ENCODE measurements around the gene ZNF771.

ZNF771 gene

GRCh38 chr16:30399435-30400186 lies 7.8 kb upstream of the ZNF771 start:
- DNase-seq = no peak

DNA sequence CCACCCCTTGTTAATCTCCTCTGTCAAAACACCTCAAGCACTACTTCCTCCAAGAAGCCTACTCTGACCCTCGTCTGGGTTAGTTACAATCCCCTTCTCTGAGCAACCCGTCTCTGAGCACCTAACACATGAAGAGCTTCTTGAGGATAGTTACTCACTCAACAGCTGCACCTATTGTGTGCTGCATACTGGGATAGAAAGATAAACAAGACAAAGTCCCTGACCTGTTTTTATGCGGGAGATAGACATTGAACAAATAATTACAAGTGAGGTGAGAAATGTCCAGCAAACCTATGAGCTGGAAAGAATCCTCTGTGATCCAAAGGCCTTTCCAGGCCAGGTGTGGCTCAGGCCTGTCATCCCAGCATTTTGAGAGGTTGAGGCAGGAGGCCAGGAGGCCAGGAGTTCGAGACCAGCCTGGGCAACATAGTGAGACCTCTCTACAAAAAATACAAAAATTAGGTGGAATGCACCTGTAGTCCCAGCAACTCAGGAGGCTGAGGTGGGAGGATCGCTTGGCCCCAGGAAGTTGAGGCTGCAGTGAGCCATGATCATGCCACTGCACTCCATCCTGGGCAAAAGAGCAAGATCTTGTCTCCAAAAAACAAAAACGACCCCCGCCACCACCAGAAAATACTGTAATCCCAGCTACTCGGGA lies 5.5 kb upstream of the ZNF771 start:
- no peak for DNase-seq

DNA sequence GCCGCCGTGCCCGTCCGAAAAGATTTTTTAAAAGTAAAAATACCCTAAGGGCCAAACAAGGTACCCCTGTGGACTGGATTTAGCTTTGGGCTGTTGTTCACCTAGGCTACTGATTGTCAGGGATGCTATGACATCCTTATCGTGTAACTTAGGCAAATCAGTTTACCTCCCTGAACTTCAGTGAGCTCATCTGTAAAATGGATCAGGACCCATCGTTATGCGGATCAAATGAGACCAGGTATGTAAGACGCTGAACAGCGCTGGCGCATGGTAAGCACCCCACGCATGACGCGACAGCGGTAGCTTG lies 658 bp upstream of the ZNF771 start:
- no peak for DNase-seq

GRCh38 chr16:30407804-30408534 lies 563 bp downstream of the ZNF771 start:
- DNase-seq = no peak

DNA sequence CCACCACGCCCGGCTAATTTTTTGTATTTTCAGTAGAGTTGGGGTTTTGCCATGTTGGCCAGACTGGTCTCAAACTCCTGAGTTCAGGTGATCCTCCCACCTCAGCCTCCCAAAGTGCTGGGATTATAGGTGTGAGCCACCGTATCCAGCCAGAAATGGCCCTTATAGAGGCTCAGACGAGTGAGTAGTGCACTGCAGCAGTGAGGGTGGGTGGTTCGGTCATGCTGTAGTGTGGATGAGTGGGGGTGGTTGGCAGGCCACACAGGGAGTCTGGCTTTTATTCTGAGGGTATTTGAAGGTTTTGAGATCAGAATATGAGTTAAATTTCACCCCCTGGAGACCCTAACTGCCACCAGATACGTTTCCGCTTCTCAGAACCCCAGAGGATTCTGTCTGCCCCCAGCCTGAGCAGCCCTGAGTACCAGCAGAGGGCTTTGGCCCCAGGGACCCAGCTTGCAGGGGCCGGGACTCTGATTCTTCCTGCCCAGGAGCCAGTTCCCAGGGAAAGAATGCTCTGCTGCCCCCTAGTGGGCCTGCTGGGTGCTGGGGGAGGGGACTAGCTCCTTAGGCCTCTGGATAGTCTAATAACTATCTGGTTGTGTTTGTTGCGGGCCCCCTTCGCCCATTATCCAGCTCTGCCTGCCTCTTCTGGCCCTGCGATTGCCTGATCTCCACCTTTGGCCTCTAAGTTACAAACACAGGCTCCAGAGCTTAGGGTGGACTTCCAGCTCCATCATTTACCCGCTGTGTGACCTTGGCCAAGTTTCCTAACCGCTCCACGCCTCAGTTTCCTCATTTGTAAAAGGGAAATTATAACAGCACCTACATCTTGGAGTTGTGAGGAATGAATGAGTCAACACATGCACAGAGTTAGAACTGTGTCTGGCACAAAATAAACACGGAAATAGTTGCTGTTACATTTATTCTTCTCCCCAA lies 2.0 kb downstream of the ZNF771 start:
- DNase-seq = peak; percentile 81 to 92

DNA sequence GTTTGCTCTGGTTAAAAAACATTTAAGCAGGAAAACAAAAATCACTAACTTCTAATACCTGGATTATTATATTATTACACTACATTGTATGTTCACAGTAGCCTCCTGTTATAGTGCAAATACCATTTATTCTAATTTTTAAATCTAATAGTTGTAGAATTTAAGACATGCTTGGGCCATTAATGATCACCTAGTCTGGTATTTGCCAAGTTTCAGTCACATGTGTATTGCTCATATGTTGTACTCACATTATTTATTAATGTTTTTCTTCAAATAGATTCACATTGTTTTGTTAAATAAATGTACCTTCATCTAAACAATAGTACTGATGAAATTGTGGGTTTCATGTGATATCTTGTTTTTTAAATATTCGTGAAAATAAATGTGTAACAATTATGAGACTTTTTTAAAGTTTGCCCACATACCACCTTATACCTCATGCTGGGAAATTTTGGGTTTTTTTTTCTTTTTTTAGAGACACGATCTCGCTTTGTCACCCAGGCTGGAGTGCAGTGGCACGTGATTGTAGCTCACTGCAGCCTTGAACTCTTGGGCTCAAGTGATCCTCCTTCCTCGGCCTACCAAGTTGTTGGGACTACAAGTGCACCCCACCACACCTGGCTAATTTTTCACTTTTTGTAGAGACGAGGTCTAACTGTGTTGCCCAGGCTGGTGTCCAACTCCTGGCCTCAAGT lies 5.9 kb downstream of the ZNF771 start:
- DNase-seq = no peak

DNA sequence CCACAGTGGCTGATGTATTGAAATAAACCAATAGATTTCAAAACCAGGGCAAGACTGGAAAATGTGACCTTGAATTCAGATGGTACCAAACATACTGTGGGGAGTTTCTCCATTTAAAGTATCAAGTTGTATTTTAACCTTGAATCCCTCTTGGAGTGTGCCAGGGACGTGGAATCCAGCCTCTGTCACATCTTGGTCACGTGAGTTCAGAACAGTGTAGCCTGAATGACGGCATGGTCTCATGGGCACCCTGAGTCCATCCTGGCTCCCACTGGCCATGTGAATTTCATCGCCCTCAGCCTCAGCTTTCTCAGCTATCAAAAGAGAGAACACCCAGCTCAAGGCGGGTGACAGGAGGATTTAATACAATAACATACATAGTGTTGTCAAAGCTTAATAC lies 6.8 kb downstream of the ZNF771 start:
- no peak for DNase-seq

- DNase-seq = no peak
Measured at GRCh38 chr16:30416047-30416603, 8.7 kb downstream of the ZNF771 start.

DNA sequence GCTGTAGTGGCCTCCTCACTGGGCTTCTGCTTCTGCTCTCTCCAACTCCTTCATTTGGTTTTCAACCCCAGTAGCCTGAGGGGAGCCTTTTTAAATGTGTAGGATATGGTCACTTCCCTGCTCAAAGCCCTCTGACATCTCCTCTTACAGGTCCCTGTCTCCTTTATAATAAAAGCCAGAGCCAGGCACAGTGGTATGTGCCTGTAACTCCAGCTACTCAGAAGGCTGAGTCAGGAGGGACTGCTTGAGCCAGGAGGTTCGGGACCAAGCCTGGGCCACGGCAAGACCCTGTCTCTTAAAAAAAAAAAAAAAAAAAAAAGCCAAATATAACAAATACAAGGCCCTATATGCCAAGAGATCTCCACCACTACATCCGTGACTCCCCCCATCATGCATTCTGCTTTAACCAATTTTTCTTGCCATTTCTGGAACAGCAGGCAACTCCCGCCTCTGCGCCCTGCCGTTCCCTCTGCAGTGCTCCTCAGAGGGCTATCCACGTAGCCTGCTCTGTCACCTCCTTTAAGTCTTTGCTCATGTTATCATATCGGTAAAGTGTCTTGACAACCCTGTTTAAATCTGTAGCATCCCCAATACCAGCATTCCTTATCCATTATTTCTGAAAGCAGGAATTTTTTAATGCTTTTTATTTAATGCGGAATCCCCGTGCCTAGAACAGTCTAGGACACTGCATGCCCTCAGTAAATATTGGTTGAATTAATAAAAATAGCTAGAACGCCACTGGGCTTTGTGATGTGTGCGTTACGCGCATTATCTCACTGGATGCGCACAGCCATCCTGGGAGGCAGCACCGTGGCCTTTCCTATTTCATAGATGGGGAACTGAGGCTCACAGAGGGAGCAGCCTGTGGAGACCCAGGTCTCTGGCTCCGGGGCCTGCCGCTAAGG lies 9.5 kb downstream of the ZNF771 start:
- DNase-seq = no peak

DNA sequence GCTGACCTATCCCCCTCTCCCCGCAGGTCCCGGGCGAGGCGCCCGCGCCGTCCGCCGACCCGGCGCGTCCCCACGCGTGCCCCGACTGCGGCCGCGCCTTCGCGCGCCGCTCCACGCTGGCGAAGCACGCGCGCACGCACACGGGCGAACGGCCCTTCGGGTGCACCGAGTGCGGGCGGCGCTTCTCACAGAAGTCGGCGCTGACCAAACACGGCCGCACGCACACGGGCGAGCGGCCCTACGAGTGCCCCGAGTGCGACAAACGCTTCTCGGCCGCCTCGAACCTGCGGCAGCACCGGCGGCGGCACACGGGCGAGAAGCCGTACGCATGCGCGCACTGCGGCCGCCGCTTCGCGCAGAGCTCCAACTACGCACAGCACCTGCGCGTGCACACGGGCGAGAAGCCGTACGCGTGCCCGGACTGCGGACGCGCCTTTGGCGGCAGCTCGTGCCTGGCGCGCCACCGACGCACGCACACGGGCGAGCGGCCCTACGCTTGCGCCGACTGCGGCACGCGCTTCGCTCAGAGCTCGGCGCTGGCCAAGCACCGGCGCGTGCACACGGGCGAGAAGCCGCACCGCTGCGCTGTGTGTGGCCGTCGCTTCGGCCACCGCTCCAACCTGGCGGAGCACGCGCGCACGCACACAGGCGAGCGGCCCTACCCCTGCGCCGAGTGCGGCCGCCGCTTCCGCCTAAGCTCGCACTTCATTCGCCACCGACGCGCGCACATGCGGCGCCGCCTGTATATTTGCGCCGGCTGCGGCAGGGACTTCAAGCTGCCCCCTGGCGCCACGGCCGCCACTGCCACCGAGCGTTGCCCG lies 10.3 kb downstream of the ZNF771 start:
- peak; percentile 94 to 98 for DNase-seq

DNA sequence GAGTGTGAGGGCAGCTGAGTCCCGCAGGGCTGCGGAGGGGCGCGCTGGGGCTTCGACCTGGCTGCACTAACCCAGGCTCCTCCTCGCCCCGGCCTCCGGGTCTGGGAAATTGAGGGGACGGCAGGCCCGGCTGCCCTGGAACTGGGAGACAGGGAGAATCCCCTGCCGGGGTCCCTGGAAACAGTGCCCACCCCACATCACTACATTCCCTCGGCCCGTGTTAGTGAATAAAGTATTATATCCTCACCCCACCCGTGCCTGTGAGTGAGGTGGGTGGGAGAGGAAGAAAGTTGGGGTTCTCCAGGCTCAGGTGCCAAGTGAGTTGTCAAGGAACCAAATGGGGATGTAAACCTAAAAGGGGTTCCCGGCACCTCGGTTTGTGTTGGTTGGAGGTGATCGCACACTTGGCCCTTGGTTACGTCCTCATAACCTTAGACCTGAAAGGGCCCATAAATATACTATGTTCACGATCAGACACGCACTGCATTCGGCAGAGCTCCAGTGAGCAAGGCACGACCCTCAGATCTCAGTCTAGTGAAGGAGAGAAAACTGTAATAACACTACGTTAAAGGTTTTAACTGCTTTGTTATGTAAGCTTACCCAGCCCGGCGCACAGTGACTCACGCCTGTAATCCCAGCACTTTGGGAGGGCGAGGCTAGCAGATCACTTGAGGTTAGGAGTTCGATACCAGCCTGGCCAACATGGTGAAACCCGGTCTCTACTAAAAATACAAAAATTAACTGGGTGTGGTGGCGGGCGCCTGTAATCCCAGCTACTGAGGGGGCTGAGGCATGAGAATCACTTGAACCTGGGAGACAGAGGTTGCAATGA lies 11.2 kb downstream of the ZNF771 start:
- no peak for DNase-seq

DNA sequence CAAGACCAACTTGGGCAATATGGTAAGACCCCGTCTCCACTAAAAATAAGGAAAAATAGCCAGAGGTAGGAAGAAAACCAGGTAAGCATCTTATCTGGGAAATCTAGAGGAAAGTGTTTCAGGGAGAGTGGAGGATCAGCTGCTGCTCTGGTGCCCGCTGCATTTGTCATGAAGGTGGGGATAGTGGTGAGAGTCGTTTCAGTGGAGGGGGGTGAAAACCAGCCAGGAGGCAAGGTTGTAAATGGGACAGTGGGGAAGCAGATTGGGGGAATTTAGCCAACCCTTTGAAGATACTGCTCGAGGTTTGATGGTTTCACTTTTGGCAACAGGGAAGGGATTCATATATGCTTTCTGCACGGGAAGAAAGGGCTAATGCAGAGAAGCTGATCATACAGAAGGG lies 13.6 kb downstream of the ZNF771 start:
- no peak for DNase-seq

DNA sequence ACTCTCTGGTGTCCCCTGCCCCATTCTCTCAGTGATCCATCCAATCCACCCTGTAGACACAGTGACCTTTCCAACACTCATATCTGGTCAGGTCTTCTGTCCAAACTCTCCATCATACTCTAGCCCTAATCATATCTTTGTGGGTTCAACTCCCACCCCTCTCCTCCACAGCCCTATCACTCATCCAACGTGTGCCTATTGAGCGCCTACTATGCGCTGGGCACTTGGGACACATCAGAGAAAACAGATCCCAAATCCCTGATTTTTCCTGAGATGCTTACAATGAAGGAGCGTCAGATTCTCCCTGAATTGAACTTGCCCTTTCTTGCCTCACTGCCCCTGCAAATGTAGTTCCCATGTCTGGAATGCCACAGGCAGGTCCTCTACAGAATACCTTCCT lies 20.6 kb downstream of the ZNF771 start:
- no peak for DNase-seq

GRCh38 chr16:30429418-30429677 lies 21.9 kb downstream of the ZNF771 start:
- no peak for DNase-seq

GRCh38 chr16:30429678-30430427 lies 22.4 kb downstream of the ZNF771 start, which contains the start of gene DCTPP1:
Gene DCTPP1, minus strand, starts transcription at chr16:30430030. Its CDS starts 50 bp downstream, at chr16:30429980.
- DNase-seq = peak; percentile 99 to 100

DNA sequence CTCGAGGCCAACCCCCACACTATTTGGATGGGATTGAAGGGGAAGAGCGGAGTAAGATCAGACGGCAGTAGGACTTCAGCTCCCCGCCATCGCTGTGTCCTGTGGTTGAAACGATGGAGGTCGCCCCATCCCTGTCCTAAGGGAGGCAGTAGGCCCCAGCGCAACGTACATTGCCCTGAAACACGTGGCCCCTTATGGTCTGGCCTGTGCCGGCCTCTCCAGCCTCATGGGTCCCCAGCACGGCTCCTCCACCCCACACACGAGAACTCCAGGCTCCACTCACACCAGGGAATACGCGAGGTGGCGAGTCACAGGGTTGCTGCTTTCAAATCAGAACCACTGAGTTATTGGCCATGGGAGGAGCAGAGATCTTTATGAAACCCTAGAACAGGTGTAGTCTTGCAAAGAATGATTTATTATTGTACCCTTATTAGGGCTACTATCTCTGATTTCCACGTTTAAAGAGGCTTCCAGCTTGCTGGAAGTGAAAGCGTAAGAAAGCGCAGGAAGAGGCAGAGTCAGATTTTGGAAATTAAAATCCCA lies 23.1 kb downstream of the ZNF771 start:
- DNase-seq = peak; percentile 80 to 83

- DNase-seq = no peak
Measured at GRCh38 chr16:30434852-30435251, 27.4 kb downstream of the ZNF771 start.

DNA sequence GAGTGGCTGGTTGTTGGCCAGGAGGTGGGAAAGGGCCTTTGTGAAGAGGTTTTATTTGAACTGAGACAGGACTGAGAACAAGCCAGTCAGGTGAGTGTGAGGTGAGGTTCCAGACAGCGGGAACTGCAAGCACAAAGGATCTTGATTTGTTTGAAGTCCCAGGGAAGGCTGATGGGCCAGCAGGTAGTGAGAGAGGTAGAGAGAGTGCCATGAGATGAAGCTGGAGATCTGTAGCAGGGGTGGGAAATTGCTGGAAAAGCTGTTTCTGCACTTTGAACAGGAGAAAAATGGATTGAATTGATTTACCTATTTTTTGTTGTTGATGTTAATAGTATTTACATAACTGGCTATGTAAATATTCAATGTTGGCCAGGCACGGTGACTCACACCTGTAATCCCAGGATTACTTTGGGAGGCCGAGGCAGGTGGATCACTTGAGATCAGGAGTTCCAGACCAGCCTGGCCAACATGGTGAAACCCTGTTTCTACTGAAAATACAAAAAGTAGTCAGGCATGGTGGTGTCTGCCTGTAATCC lies 30.2 kb downstream of the ZNF771 start:
- peak in 1 of 2 experiments; percentile 47 for DNase-seq
